HG03060 (cell line): ENCODE results near the gene RNF25.

Experiments
- ATAC-seq: cut with Tn5 transposase; IDR thresholded peaks from one replicate; pipeline ENCODE4 v1.9.1; 2021; ENCODE audit warnings: low read depth, moderate number of reproducible peaks; ENCODE audit not compliant: unreplicated experiment

Gene RNF25

DNA sequence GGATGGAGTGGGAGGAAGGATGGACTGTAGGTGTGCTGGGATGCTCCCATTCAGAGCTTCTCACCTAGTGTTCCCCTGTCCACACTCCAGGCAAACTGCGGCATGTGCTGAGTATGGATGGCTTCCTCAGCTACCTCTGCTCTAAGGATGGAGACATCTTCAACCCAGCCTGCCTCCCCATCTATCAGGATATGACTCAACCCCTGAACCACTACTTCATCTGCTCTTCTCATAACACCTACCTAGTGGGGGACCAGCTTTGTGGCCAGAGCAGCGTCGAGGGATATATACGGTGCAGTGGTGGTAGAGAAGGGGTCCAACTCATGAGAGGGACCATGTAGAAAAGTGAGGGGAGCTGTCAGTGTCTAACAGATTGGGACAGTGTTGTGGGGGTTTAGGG lies 43.9 kb downstream of the RNF25 start:
- ATAC-seq, result no peak

DNA sequence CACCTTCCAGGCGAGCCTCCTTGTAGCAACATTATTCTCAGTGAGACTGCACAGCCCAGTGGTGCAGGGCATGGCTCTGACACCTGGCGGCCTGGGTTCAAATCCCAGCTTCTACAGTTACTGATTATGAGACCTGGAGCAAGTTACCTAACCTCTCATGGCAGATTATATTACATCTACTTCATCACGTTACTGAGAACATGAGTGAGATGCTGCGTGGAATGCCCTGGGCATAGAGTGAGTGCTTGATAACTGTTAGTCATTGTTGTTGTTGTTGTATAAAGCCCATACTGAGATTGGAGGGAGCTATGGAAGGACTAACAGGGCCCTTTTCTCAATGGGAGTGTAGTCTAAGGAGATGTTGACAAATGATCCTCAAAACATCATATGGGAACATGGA lies 45.4 kb downstream of the RNF25 start:
- ATAC-seq, result no peak

DNA sequence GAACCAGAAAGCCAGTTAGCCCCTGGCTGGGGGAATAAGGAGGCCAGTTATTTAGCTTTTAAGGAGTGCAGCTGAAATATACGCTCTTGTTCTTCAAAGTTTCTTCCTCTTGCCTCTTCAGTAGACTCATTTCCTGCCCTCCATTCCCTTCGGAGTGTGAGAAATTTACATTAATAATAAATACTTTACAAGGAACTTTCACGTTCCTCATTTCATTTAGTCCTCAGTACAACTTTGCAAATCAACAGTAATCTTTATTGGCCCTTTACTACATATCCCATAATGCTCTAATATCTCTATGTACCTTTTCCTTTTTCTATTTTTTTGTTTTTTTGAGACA lies 48.5 kb downstream of the RNF25 start:
- no peak for ATAC-seq

DNA sequence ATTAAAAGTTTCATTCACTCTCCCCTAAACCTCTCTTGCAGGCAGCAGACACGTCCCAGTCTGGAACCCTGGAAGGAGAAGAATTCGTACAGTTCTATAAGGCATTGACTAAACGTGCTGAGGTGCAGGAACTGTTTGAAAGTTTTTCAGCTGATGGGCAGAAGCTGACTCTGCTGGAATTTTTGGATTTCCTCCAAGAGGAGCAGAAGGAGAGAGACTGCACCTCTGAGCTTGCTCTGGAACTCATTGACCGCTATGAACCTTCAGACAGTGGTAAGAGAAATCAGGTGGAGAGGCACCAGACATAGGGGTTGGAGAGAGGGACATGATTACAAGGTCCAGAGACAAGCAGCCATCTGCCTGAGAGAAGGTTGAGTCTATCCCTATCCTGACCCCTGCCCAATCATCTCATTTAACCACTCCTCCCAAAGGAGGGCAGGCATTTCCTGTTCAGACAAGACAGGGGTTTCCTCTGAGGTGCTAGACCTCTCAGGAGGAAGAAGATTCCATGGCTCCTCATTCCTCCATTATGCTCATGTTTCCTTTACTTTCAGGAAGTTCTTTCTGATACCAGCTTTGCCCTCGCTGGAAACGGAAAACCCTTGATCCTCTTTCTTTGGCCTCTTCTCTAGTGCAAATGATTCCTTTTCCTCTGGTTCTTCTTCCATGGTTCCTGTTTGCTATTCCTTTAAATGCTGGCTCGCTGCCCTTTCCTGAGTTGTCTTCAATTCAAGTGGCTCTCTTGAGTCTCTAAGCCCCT lies 49.0 kb downstream of the RNF25 start:
- ATAC-seq, result no peak

DNA sequence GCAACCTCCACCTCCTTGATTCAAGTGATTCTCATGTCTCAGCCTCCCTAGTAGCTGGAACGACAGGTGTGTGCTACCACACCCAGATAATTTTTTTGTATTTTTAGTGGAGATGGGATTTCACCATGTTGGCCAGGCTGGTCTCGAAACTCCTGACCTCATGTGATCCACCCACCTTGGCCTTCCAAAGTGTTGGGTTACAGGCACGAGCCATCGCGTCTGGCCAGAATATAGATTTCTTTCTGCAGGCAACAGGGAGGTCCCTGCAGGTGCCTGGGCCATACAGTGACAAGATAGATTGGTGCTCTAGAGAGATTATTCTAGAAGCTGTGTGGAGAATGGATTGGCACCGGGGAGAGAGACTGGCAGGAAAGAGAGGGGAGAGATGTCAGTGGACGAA lies 50.8 kb downstream of the RNF25 start:
- no peak for ATAC-seq

DNA sequence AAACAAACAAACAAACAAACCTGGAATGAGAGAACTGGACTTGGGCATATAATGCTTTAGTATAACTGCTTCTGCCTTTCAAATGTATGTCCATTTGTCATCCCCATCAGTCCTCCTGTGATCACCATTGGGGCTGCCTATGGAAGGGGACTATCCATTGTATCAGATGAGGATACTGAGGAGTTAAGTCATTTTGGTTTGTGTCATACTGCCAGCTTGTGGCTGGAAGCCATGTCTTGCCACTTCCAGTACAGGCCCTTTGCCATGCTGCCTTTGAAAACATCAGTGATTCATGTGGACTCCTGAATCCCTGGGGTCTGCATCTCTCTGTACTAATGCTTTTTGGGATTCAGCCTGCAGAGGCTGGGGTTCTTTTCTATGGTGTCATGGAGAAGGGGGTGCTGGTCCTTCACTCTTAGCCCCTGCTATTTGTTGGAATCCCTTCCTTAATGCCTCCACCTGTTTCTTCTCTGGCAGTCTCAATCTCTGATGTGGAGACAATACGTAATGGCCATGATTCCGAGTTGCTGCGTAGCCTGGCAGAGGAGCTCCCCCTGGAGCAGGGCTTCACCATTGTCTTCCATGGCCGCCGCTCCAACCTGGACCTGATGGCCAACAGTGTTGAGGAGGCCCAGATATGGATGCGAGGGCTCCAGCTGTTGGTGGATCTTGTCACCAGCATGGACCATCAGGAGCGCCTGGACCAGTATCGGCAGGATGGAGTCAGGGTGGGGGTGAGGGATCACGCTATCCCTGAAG lies 53.5 kb downstream of the RNF25 start:
- no peak for ATAC-seq

DNA sequence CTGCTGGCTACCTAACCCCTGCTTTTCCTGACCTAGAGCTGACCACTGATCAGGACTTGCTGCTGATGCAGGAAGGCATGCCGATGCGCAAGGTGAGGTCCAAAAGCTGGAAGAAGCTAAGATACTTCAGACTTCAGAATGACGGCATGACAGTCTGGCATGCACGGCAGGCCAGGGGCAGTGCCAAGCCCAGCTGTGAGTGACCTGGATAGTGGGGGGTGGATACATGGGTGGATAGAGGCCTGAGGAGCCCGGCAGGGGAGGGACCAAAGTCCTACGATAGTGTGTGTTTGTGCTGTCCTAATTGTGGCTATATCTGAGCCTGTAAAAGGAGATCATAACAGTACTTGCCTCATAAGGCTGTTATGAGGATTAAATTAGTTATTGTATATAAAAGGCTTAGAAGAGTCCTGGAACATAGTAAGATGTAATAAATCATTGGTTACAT lies 55.9 kb downstream of the RNF25 start:
- ATAC-seq, result no peak
